ENCODE measurements around the gene TBX10. TPM values are rescaled to one million over a fixed set of nuclear protein-coding genes. Genes with fewer than 3 reads are reported as not detected.

TBX10 gene
- total RNA-seq, 4 donors from 2014 or later: not detected

GRCh38 chr11:67631853-67632174 is 7.7 kb downstream of the TBX10 start:
- H3K4me1 ChIP-seq: peaks cover 5 to 25% of the 10 kb centered on the region in 2 donors
- H3K36me3 ChIP-seq: no peaks in the 10 kb centered on the region
- no peaks in the 10 kb centered on the region for H3K27me3 ChIP-seq
- H3K4me3 ChIP-seq (replicated peaks in 1 of 3): no peak overlapping the region
- H3K9me3 ChIP-seq: no peaks in the 10 kb centered on the region
- no peak overlapping the region for H3K27ac ChIP-seq
- DNase-seq: no peak
- intact Hi-C loops (cut with DNase I): loop anchor here (10.0 kb wide), 1 partner anchor 173 kb away; no protein-coding TSS in a partner anchor
- TF ChIP-seq CTCF (IDR thresholded peaks at IDR 0.05) (no peak), POLR2A (IDR thresholded peaks at IDR 0.05) (no peak)
- WGBS, 2 donors: 95 to 98% methylated on average over 2 of the region's 2 CpGs

- no peak for TF ChIP-seq POLR2A (IDR thresholded peaks at IDR 0.05)
- no peak for TF ChIP-seq CTCF (IDR thresholded peaks at IDR 0.05)
- no peaks in the 10 kb centered on the region for H3K9me3 ChIP-seq
Observed at GRCh38 chr11:67631411-67631810, 8.2 kb downstream of the TBX10 start.

GRCh38 chr11:67630943-67631331 is 8.6 kb downstream of the TBX10 start:
- H3K27me3 ChIP-seq: no peaks in the 10 kb centered on the region
- H3K36me3 ChIP-seq: no peaks in the 10 kb centered on the region
- TF ChIP-seq CTCF (IDR thresholded peaks at IDR 0.05): no peak
- no peak for TF ChIP-seq POLR2A (IDR thresholded peaks at IDR 0.05)
- intact Hi-C loops (cut with DNase I): loop anchor here (10.0 kb wide), 1 partner anchor 174 kb away; no protein-coding TSS in a partner anchor
- peak overlapping the region in 2 of 3 donors; percentile 16 to 45 for H3K4me3 ChIP-seq (replicated peaks in 1 of 3)
- peak overlapping the region; percentile 46 to 83 (median 54) for H3K27ac ChIP-seq
- DNase-seq: no peak
- H3K9me3 ChIP-seq: no peaks in the 10 kb centered on the region
- peaks cover 5 to 28% of the 10 kb centered on the region in 2 donors for H3K4me1 ChIP-seq
- WGBS, 2 donors: 64 to 69% methylated on average over 16 of the region's 16 CpGs

More at GRCh38 chr11:67631411-67631810, 8.2 kb downstream of the TBX10 start:
- H3K36me3 ChIP-seq: no peaks in the 10 kb centered on the region
- 87 to 91% methylated on average over 3 to 7 of the region's 7 CpGs for WGBS, 2 donors
- no peak overlapping the region for H3K4me3 ChIP-seq (replicated peaks in 1 of 3)
- H3K27ac ChIP-seq: no peak overlapping the region
- intact Hi-C loops (cut with DNase I): loop anchor here (10.0 kb wide), 1 partner anchor 173 kb away; no protein-coding TSS in a partner anchor
- no peak for DNase-seq
- peaks cover 5 to 25% of the 10 kb centered on the region in 2 donors for H3K4me1 ChIP-seq
- no peaks in the 10 kb centered on the region for H3K27me3 ChIP-seq

GRCh38 chr11:67630228-67630942 is 9.2 kb downstream of the TBX10 start:
- peak; percentile 99 for DNase-seq
- H3K4me3 ChIP-seq (replicated peaks in 1 of 3): peak overlapping the region; percentile 16 to 53 (median 34)
- H3K27me3 ChIP-seq: no peaks in the 10 kb centered on the region
- TF ChIP-seq CTCF (IDR thresholded peaks at IDR 0.05) (peak; percentile 37 to 72 (median 60)), POLR2A (IDR thresholded peaks at IDR 0.05) (peak; percentile 69 to 86)
- peak overlapping the region; percentile 54 to 91 (median 89) for H3K27ac ChIP-seq
- peaks cover 5 to 28% of the 10 kb centered on the region in 2 donors for H3K4me1 ChIP-seq
- no peaks in the 10 kb centered on the region for H3K9me3 ChIP-seq
- no peaks in the 10 kb centered on the region for H3K36me3 ChIP-seq
- WGBS, 2 donors: 2% methylated on average over 13 to 38 of the region's 70 CpGs
- intact Hi-C loops (cut with DNase I): loop anchor here (10.0 kb wide), 1 partner anchor 174 kb away; no protein-coding TSS in a partner anchor
